ENCODE data around the gene HMSD.

GRCh38 chr18:64009305-64009704 lies 60.2 kb downstream of the HMSD start:
- TF ChIP-seq CTCF (IDR thresholded peaks at IDR 0.05) (no peak), POLR2AphosphoS5 (IDR thresholded peaks at IDR 0.05) (no peak)

All from upper lobe of left lung (tissue), 4 donors.